ENCODE measurements around the gene EBLN1. TPM values are rescaled to one million over a fixed set of nuclear protein-coding genes. Genes with fewer than 3 reads are reported as not detected.

Gene EBLN1
- total and polyA plus RNA-seq, 2 of the 8 experiments (the other 6 are each of a cell fraction or from before 2014, with no cell fraction given), result not detected

GRCh38 chr10:22253580-22253882, 35.7 kb upstream of the EBLN1 start:
- H3K23ac ChIP-seq (ENCODE audit: insufficient read length), result no peak overlapping the region
- H3K9me3 ChIP-seq (ENCODE audit: insufficient read depth in 2 of 2, low read depth in 1 of 2, low read length in 1 of 2), result no peaks in the 10 kb centered on the region
- peak overlapping the region in 1 of 4 experiments; percentile 68; a peak in 1 of 7 replicates for H3K9ac ChIP-seq (replicated peaks in 1 of 4; ENCODE audit: extremely low read depth in 1 of 4, low read depth in 3 of 4, low read length in 3 of 4)
- no peak overlapping the region for H2BK5ac ChIP-seq (ENCODE audit: low read depth, low read length)
- H3K27ac ChIP-seq (ENCODE audit: low read depth, low read length), result no peak overlapping the region
- no peaks in the 10 kb centered on the region for H3K79me2 ChIP-seq (ENCODE audit: control insufficient read depth in 1 of 2, insufficient read depth in 2 of 2, low read length in 2 of 2)
- no peak overlapping the region for H4K8ac ChIP-seq (ENCODE audit: extremely low read depth, insufficient read depth, low read length)
- H3K4ac ChIP-seq (replicated peaks; ENCODE audit: insufficient read length, low read depth, low read length), result no peak overlapping the region
- CTCF ChIA-PET (ENCODE audit: partially characterized antibody), result interaction anchor here (0.8 kb wide), 1 partner anchor 9 kb away, joined by 5 read pairs; no protein-coding TSS in a partner anchor
- DNase-seq (ENCODE audit: low read depth in 1 of 2, low spot score in 2 of 2) (no peak), FAIRE-seq (no peak)
- H3K4me3 ChIP-seq (ENCODE audit: extremely low read depth in 1 of 4, insufficient read depth in 2 of 4, low read depth in 3 of 4, low read length in 4 of 4), result peak overlapping the region; percentile 59 to 71 (median 66); a peak in 7 of 8 replicates
- POLR2A ChIA-PET (ENCODE audit: partially characterized antibody), result interaction anchor here (1.1 to 1.5 kb wide), 2 partner anchors 8 to 250 kb away, joined by 3 read pairs; partner anchors contain the start of gene DNAJC1
- 0 out of 7 replicates have a peak, but pooled peaks cover 0 to 3% (median 0%) of the 10 kb centered on the region in 4 experiments for H3K4me1 ChIP-seq (replicated peaks in 1 of 4; ENCODE audit: control insufficient read depth in 3 of 4, insufficient read depth in 4 of 4, low read length in 3 of 4)
- H2AFZ ChIP-seq (ENCODE audit: low read length), result peak overlapping the region; percentile 16
- H3K14ac ChIP-seq (ENCODE audit: insufficient read length), result no peak overlapping the region
- H3K18ac ChIP-seq (ENCODE audit: extremely low read depth, low read length), result no peak overlapping the region
- no peak overlapping the region for H3K56ac ChIP-seq (replicated peaks; ENCODE audit: insufficient read length, low read depth, low read length)
- H2BK120ac ChIP-seq (replicated peaks; ENCODE audit: low read depth, low read length), result no peak overlapping the region
- peaks cover 5% of the 10 kb centered on the region for H3K23me2 ChIP-seq (ENCODE audit: low read depth, low read length)
- peaks cover 0 to 2% (median 0%) of the 10 kb centered on the region in 4 experiments; a peak in 1 of 8 replicates for H3K36me3 ChIP-seq (ENCODE audit: control insufficient read depth in 2 of 4, insufficient read depth in 4 of 4, low read length in 3 of 4)
- no peaks in the 10 kb centered on the region for H4K20me1 ChIP-seq (replicated peaks in 1 of 2; ENCODE audit: control insufficient read depth in 1 of 2, insufficient read depth in 2 of 2, low read length in 2 of 2)
- H3K79me1 ChIP-seq (ENCODE audit: low read depth, low read length), result no peaks in the 10 kb centered on the region
- no peak overlapping the region for H2BK20ac ChIP-seq (ENCODE audit: low read length)
- peak overlapping the region; percentile 67 to 86 for H3K4me2 ChIP-seq (ENCODE audit: insufficient read depth in 1 of 2, low read depth in 2 of 2, low read length in 2 of 2)
- no peak overlapping the region for H2BK12ac ChIP-seq (ENCODE audit: low read depth, low read length)
- H4K91ac ChIP-seq (replicated peaks; ENCODE audit: insufficient read length, low read length), result no peak overlapping the region
- no peak overlapping the region for H2AK5ac ChIP-seq (ENCODE audit: low read depth, low read length)
- 3% methylated on average over 24 of the region's 24 CpGs; no CpG with 5 or more reads in 1 of the 2 experiments for WGBS, 2 experiments (ENCODE audit: extremely low coverage in 1 of 2, insufficient coverage in 1 of 2, insufficient read length in 1 of 2, insufficient replicate concordance in 2 of 2, low coverage in 1 of 2, low lambda C conversion rate in 2 of 2, missing lambda C conversion rate in 1 of 2)
- H3K27me3 ChIP-seq (replicated peaks in 1 of 4; ENCODE audit: control insufficient read depth in 3 of 4, extremely low read depth in 1 of 4, insufficient read depth in 3 of 4, low read length in 3 of 4), result peaks cover 20 to 59% (median 36%) of the 10 kb centered on the region in 4 experiments
- no peak overlapping the region for H2BK15ac ChIP-seq (ENCODE audit: low read length)
- no peak overlapping the region for H4K5ac ChIP-seq (ENCODE audit: insufficient read length, low read depth, low read length)
- TF ChIP-seq SUZ12 (IDR thresholded peaks at IDR 0.05; ENCODE audit: low read length), result peak; percentile 85
- TF ChIP-seq KDM1A (IDR thresholded peaks at IDR 0.05; ENCODE audit: borderline replicate concordance, low read length), result no peak
- peak in 1 of 2 experiments; percentile 74; a peak in 1 of 4 replicates for TF ChIP-seq HDAC2 (IDR thresholded peaks at IDR 0.05; ENCODE audit: borderline replicate concordance in 1 of 2, low read depth in 2 of 2, low read length in 2 of 2)
- no peak for TF ChIP-seq SP1 (IDR thresholded peaks at IDR 0.05; ENCODE audit: low read depth, low read length)
- TF ChIP-seq BACH1 (IDR thresholded peaks at IDR 0.05; ENCODE audit: low read length), result peak; percentile 32; the same call in 1 of the 2 replicates
- TF ChIP-seq SIRT6 (IDR thresholded peaks at IDR 0.05; ENCODE audit: low read length), result no peak
- no peak for TF ChIP-seq SAP30 (IDR thresholded peaks at IDR 0.05; ENCODE audit: insufficient read depth, insufficient replicate concordance, low read length)
- no peak for TF ChIP-seq SIX5 (IDR thresholded peaks at IDR 0.05; ENCODE audit: low read depth, low read length)
- TF ChIP-seq HDAC6 (IDR thresholded peaks at IDR 0.05; ENCODE audit: low read depth, low read length), result no peak
- no peak for TF ChIP-seq TBP (IDR thresholded peaks at IDR 0.05; ENCODE audit: low read depth, low read length)
- no peak for TF ChIP-seq MAFK (IDR thresholded peaks at IDR 0.05; ENCODE audit: low read depth, low read length)
- TF ChIP-seq TCF12 (IDR thresholded peaks at IDR 0.05; ENCODE audit: low read depth, low read length), result no peak
- TF ChIP-seq E2F6 (IDR thresholded peaks at IDR 0.05), result no peak; the same call in 1 of the 2 replicates
- 0 out of 2 replicates have a peak, but pooled peaks have one; percentile 14 for TF ChIP-seq PHF8 (conservative IDR thresholded peaks at IDR 0.05; ENCODE audit: low read depth, low read length)

All from H1 (cell line).